Kidney glomerular epithelial cell (primary cell): ENCODE data around the gene CYP1B1.
A peak's percentile ranks its signal among the peaks of the same experiment; 100 is the strongest.
"Not testable (repeated sequence)": the region's sequence is repeated elsewhere in the genome, so short reads cannot be mapped to it uniquely, and the experiment has no call there.

ENCODE experiments used
- DNase-seq: peaks from one replicate; lab custom pipeline; 2025; lab: John Stamatoyannopoulos, UW

Gene CYP1B1

GRCh38 chr2:38075507-38076151 is at the start of gene CYP1B1:
Gene CYP1B1, minus strand, starts transcription at chr2:38076151. Its CDS starts 763 bp downstream, at chr2:38075388.
- no peak for DNase-seq

GRCh38 chr2:38125007-38125406 is 49.1 kb upstream of the CYP1B1 start:
- no peak for DNase-seq

- no peak for DNase-seq
Measured at GRCh38 chr2:38123911-38124310, 48.0 kb upstream of the CYP1B1 start.

- DNase-seq, result no peak
Measured at GRCh38 chr2:38122344-38122743, 46.4 kb upstream of the CYP1B1 start.

DNA sequence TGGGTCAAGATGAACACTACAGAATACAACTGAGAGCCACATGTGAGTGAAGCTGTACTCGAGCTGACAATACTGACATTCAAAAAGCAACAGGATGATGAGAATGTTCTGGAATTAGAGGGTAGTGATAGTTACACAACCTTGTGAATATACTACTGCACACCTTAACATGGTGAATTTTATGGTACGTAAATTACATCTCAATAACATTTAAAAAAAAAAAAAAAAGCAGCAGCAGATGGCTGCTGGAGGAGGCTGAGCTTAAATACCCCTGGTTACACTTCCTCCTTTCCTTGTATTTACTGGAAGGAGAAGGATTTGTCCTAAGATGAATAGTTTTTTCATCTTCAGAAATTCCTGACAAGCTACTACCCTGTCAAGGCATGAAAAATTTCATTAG is 45.5 kb upstream of the CYP1B1 start:
- no peak for DNase-seq

GRCh38 chr2:38120829-38121228 is 44.9 kb upstream of the CYP1B1 start:
- no peak for DNase-seq

DNA sequence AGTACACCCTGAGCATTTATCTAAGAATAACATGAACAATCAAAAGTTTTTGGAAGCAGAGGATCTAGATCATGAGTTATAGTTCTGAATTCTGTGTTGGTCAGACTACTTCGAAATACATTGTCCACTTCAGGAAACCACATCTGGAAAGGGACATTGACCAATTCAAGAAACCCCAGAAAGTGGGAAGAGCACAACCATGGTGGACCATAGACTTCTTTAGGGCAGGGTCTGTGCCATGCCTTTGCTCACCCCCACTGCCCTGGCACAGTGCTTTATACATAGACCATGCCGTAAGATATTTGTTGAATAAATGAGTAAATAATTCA is 44.3 kb upstream of the CYP1B1 start:
- DNase-seq, result no peak

DNA sequence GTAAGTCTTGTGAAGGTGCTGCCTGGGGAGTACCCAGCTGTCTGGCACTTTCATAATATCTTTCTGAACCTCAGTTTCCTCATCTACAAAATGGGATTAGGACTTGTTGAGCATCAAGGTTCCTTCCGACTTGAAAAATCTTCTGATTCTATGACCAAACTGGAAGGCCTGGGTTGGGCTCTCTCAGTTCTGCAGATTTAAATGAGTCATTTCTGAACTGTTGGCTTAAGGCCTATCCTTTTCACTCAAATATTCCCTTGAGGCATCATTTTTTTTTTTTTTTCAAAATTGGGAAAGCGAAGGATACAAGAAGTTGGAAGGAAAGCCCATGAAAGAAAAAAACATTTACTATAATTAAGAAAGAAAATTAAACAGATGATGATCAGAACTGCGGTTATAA is 40.8 kb upstream of the CYP1B1 start:
- no peak for DNase-seq

- DNase-seq, result peak; percentile 87
Measured at GRCh38 chr2:38115216-38116032, 39.5 kb upstream of the CYP1B1 start.

DNA sequence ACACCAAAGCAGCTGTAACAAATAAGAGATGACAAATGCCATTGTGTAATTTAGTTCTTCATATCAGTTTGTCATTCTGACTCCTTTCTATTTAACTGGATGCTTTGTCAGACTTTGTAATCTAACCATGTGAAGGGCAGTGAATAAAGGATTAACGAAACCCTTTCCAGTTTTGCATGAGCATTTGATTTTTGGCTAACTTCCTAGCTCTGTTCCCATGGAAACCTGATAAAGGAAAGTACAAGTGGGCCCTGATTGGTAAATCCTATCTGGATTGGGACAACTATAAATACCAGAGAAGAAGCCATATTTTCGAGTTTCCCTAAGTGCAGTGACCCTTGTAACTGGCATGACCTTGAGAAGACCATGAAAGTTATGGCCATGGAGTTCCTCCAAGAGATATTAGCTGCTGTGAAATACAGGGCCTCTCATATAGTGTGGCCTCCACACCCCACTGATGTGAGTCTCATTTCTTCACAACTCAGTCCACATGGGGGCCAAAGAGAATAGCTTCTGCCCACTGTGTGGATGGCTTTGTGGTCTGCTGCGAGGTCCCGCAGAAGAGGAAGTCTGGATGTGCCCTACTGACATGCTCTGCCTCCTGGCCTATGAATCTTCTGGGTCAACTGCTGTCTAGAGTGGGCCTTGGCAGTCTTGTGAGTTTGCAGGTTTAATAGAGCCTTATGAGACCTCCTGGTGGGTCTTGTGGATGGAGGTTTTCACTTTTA is 38.2 kb upstream of the CYP1B1 start:
- DNase-seq, result no peak

DNA sequence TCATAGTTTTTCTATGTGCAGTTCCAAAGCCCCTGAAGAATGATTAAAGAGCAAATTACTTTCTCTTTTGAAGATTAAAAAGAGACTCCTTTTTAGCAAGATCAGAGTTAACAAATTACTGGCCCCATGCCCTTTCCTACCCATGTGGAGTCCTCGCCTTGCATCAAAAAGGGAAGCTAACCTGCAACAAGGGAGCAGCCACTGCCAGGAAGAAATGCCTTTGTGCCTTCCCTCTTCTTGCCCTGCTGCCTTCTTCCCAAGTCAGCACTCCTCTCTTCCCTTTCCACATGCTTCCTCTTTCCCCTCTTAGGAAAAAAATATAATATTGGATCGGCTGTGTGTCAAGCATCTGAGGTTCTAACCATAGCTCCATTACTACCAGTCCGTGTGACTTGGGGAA is 37.1 kb upstream of the CYP1B1 start:
- no peak for DNase-seq

- DNase-seq, result not testable (repeated sequence)
Measured at GRCh38 chr2:38111350-38111749, 35.4 kb upstream of the CYP1B1 start.

GRCh38 chr2:38109732-38110181 is 33.8 kb upstream of the CYP1B1 start:
- DNase-seq, result peak; percentile 78

- peak; percentile 47 for DNase-seq
Measured at GRCh38 chr2:38108907-38109731, 33.2 kb upstream of the CYP1B1 start.

DNA sequence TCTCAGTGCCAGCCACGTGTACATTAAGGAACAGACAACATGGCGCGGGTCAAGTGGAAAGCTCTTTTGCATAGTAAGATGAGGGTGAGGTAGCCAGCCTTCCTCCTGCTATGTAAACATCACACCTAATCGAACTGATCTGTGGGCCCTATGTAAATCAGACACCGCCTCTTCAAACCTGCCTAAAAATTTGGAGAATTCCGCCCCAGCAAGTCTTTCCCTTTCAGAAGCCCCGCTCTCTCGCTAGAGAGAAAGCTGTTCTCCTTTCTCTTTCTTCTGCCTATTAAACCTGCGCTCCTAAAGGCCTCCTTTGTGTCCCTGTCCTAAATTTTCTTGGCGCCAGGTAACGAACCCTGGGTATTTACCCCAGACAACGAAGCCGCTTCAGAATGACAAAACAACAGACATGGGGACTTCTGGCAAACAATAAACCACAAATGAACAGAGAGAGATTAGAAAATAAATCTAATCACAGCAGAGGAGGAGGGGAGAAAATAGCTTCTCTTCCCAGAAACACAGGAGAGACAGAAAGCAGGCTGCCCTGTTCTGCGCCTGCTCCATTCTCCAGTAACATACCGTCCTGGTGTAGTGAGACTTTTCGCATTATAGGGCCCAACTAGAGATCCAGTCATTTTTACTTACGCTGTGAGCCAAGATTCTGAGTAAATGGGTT is 31.9 kb upstream of the CYP1B1 start:
- DNase-seq, result no peak

GRCh38 chr2:38106405-38107094 is 30.6 kb upstream of the CYP1B1 start:
- DNase-seq, result peak; percentile 60

DNA sequence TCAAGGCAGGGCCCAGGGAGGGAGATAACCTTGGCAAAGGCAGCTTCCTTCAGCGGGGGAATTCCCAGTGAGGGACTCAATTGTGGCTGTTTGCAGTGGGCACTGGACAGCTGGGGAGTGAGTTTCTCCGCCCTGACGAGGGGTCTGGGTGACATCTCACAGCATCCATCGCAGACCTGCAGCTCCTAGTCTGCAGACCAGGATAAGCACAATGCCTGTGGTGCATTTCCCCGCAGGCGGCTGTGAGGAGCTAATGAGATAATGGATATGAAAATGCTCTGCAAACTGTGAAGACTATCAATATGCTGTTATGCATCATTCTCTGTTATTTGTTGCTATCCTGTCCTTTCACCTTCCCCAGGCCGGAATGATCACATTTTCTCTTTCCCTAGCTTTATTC is 30.0 kb upstream of the CYP1B1 start:
- no peak for DNase-seq

DNA sequence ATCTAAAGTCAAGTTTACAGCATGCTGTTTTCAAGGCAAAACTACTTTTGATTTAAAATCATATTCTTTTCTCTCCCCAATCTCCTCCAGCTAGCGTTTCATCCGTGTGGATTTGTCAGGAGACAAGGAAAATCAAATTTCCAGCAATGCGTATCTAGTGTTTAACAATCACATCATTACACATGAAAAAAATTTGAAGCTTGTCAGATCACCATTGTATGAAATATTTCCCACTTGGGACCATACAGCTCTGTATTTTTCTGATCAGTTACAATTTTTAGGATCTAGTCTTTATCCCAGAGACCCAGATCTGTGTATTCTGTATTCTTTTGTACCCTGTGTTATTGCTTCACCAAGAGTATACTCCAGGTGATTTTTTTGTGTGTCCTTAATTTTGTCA is 28.6 kb upstream of the CYP1B1 start:
- DNase-seq, result no peak

- DNase-seq, result no peak
Measured at GRCh38 chr2:38100328-38100727, 24.4 kb upstream of the CYP1B1 start.

DNA sequence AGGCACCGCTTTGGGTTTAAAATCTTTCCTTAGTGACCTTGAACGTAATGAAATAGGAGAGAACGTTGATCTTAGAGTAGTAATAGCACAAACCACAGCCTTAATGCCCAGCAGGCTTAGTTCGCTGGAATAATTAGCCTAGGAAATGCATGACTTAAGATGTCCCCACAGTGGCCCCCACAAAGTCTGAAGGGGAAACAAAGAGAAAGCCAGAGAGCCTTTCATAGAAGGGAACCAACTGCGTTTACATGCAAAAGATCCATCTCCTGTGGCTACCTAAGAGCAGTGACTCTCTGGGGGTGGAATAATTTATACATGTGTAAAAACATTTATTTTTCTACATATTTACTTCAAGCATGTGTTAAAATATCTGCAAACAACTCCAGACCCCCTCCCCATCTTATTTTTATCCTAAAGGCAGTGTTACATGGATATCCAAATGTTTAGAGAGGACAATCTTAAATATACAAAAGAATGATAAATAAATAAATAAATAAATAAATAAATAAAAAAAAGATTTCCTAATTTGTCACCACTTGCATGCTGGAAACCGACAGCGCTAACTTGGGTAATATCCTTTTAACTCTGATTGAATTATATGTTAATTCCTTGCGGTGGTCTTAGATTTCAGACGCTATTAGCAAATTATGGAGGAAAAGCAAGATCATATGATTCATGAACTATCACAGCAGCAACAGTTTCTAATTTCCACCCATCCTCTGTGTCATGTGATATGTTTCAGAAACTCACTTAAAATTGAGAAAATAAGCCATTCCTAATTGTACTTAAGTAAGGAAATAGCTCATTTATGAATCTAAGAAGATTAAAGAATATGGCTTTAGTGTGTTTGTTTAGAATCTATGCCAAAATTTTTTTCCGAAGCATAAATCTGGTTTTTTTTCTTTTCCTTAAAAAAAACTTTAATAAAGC is 23.4 kb upstream of the CYP1B1 start:
- no peak for DNase-seq
